HG02943 (cell line): ENCODE results near the gene KY.

Source experiments
- ATAC-seq: cut with Tn5 transposase; IDR thresholded peaks from one replicate; pipeline ENCODE4 v1.9.1; 2021; ENCODE audit warnings: mild to moderate bottlenecking, low read depth, moderate library complexity; ENCODE audit not compliant: unreplicated experiment

Gene KY

GRCh38 chr3:134567605-134568004, 83.2 kb downstream of the KY start:
- no peak for ATAC-seq

- no peak for ATAC-seq
These were observed 85.8 kb downstream of the KY start for GRCh38 chr3:134564991-134565390.

GRCh38 chr3:134563601-134564000, 87.2 kb downstream of the KY start:
- ATAC-seq = no peak

GRCh38 chr3:134562055-134562454, 88.8 kb downstream of the KY start:
- no peak for ATAC-seq

- ATAC-seq = no peak
These were observed 91.2 kb downstream of the KY start for GRCh38 chr3:134559591-134559990.
